HepG2 (cell line): Measurements from ENCODE around the gene GLYAT. TPM values are rescaled to one million over a fixed set of nuclear protein-coding genes. Genes with fewer than 3 reads are reported as not detected.

Experiments used
- ATAD3A ChIP-seq: sonication (generic); formaldehyde crosslinking; IDR thresholded peaks from 2 replicates; pipeline ENCODE4 v1.4.0; 2020; ENCODE audit warnings: missing genetic modification reagents
- ERF ChIP-seq: IDR thresholded peaks from 2 replicates; pipeline ENCODE4 v1.6.1; 2018; ENCODE audit warnings: missing biosample characterization, missing genetic modification reagents
- FOSL1 ChIP-seq: sonication (generic); formaldehyde crosslinking; IDR thresholded peaks from 2 replicates; pipeline ENCODE4 v1.9.0; 2021; ENCODE audit warnings: missing genetic modification reagents, borderline replicate concordance
- HDAC2 ChIP-seq: sonication (generic); formaldehyde crosslinking; IDR thresholded peaks from 2 replicates; pipeline ENCODE4 v1.4.0; 2020; ENCODE audit warnings: missing genetic modification reagents
- KMT2A ChIP-seq: sonication (generic); formaldehyde crosslinking; IDR thresholded peaks from 2 replicates; pipeline ENCODE4 v1.4.0; 2020; ENCODE audit warnings: missing genetic modification reagents
- NAIF1 ChIP-seq: sonication (generic); formaldehyde crosslinking; IDR thresholded peaks from 2 replicates; pipeline ENCODE4 v1.5.0; 2020; ENCODE audit warnings: mild to moderate bottlenecking, missing genetic modification reagents, borderline replicate concordance
- SOX13 ChIP-seq, 3 experiments: fragments of 450-650 bp in 1 of 3; sonication (generic) in 1 of 3; formaldehyde crosslinking in 1 of 3; IDR thresholded peaks in 2 of 3; conservative IDR thresholded peaks in 1 of 3; 2 replicates each; pipeline versions ENCODE4 v1.5.0 to v1.6.1; 2016 to 2020; ENCODE audit warnings: antibody characterized with exemption in 1 of 3, mild to moderate bottlenecking in 1 of 3, missing compliant biosample characterization in 1 of 3, missing genetic modification reagents in 1 of 3, moderate library complexity in 1 of 3
- ZNF446 ChIP-seq: sonication (generic); formaldehyde crosslinking; IDR thresholded peaks from 2 replicates; pipeline ENCODE4 v1.5.0; 2020; ENCODE audit warnings: mild to moderate bottlenecking, missing genetic modification reagents
- ZNF556 ChIP-seq: sonication (generic); formaldehyde crosslinking; IDR thresholded peaks from 2 replicates; pipeline ENCODE4 v1.4.0; 2020; ENCODE audit warnings: mild to moderate bottlenecking, missing genetic modification reagents, borderline replicate concordance
- ZNF720 ChIP-seq: sonication (generic); formaldehyde crosslinking; IDR thresholded peaks from 2 replicates; pipeline ENCODE4 v1.4.0; 2020; ENCODE audit warnings: missing genetic modification reagents
- ZNF775 ChIP-seq: sonication (generic); formaldehyde crosslinking; IDR thresholded peaks from 2 replicates; pipeline ENCODE4 v1.4.0; 2020; ENCODE audit warnings: missing genetic modification reagents, mild to moderate bottlenecking, moderate library complexity, borderline replicate concordance
- polyA plus RNA-seq, 8 experiments: library from polyadenylated mRNA; depleted of rRNA in 3 of 8; stranded (reverse) in 7 of 8; unstranded in 1 of 8; fragments of >200 nt; fragmentation: Illumina TruSeq in 4 of 8; extraction: Trizol in 4 of 8; gene quantifications; 2 replicates each; pipeline versions ENCODE4 v1.2.1 to v1.2.3, GENCODE V29; 2011 to 2016; ENCODE audit warnings: low read depth in 4 of 8, missing spikeins in 1 of 8, mixed read lengths in 1 of 8; ENCODE audit not compliant: insufficient read depth in 1 of 8
- total RNA-seq, 5 experiments: library from RNA; depleted of rRNA; stranded (reverse); fragments of >200 nt; fragmentation: Illumina TruSeq; extraction: Trizol; gene quantifications; 2 replicates each; pipeline ENCODE4 v1.2.3, GENCODE V29; 2016; ENCODE audit warnings: low read depth in 1 of 5
- TF ChIP-seq, protein P1 (sequence below): sonication (generic); formaldehyde crosslinking; IDR thresholded peaks from 2 replicates; pipeline ENCODE4 v1.8.1; 2023; ENCODE audit warnings: mild to moderate bottlenecking, missing genetic modification reagents
- TF ChIP-seq, protein P2 (sequence below), 2 experiments: fragments of 450-650 bp in 1 of 2; sonication (generic) in 1 of 2; formaldehyde crosslinking; IDR thresholded peaks; 2 replicates each; pipeline versions ENCODE4 v1.5.0 to v1.8.0; 2020 to 2022; ENCODE audit warnings: mild to moderate bottlenecking in 1 of 2, missing genetic modification reagents in 1 of 2
- TF ChIP-seq, protein P3 (sequence below), 2 experiments: sonication (generic) in 1 of 2; formaldehyde crosslinking in 1 of 2; IDR thresholded peaks; 2 replicates each; pipeline versions ENCODE4 v1.5.1 to v1.6.1; 2011 to 2020; ENCODE audit warnings: borderline replicate concordance in 1 of 2, low read depth in 1 of 2, low read length in 1 of 2, mild to moderate bottlenecking in 1 of 2, missing genetic modification reagents in 1 of 2, moderate library complexity in 1 of 2
- TF ChIP-seq, protein P4 (sequence below): sonication (generic); formaldehyde crosslinking; IDR thresholded peaks from 2 replicates; pipeline ENCODE4 v1.5.1; 2020; ENCODE audit warnings: missing genetic modification reagents, mild to moderate bottlenecking, borderline replicate concordance

The GLYAT gene
- total and polyA plus RNA-seq, 2 of the 13 experiments (the other 11 are each of a cell fraction or from before 2014, with no cell fraction given): not detected

DNA sequence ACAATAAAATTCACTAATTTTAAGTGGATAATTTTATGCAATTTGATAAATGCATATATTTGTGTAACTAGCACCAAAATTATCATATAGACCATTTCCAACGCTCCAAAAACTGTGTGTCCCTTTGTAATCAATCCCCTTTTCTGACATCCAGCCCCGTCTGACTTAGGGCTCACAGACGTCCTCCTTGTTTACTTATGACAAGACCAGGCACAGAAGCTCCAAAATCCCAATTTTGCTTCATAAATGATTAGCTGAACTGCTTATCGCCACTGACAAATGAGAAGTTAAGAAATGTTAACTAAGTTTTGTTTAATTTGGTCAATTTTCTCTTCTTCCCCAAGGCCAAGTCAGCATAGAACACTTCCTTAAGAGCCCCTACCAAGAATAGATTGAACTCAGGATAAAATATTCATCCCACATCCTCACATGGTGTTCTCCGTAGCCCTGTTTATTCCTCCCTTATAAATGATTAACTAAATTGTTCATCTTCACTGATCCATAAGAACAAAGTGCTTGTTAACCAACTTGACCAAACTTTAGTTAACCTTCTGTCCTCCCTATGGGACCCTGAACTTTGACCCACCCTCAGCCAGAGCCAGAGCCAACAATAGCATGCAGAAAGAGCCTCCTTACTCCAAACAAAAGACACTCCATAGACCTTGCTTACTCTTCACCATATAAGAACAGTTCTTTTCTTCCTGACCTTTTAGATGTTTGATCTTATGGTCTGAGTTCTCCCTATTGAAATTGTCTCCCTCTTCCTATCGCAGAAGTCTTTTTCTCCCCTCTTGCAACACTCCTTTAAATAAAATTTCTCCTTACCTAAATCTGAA is 30.8 kb upstream of the GLYAT start (continued):
- TF ChIP-seq ERF (CRISPR knock-in tag) (peak; percentile 55; the same call in 1 of the 2 replicates), ZNF775 (0 out of 2 replicates have a peak, but pooled peaks have one; percentile 91), NAIF1 (no peak), SOX13 (IDR thresholded peaks at IDR 0.05) (peak; percentile 93), SOX13 (CRISPR knock-in tag; conservative IDR thresholded peaks at IDR 0.05 in 1 of 2, IDR thresholded peaks at IDR 0.05 in 1 of 2) (peak in 1 of 2 experiments; percentile 99; a peak in 2 of 4 replicates), ATAD3A (CRISPR knock-in tag) (no peak), HDAC2 (CRISPR knock-in tag) (peak; percentile 89), ZNF556 (CRISPR knock-in tag) (peak; percentile 37; the same call in 1 of the 2 replicates), ZNF720 (CRISPR knock-in tag) (no peak), KMT2A (CRISPR knock-in tag) (no peak), ZNF446 (no peak), FOSL1 (CRISPR knock-in tag) (no peak)
- TF ChIP-seq, protein P1, sequence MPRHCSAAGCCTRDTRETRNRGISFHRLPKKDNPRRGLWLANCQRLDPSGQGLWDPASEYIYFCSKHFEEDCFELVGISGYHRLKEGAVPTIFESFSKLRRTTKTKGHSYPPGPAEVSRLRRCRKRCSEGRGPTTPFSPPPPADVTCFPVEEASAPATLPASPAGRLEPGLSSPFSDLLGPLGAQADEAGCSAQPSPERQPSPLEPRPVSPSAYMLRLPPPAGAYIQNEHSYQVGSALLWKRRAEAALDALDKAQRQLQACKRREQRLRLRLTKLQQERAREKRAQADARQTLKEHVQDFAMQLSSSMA (CRISPR knock-in tag): no peak
- TF ChIP-seq, protein P2, sequence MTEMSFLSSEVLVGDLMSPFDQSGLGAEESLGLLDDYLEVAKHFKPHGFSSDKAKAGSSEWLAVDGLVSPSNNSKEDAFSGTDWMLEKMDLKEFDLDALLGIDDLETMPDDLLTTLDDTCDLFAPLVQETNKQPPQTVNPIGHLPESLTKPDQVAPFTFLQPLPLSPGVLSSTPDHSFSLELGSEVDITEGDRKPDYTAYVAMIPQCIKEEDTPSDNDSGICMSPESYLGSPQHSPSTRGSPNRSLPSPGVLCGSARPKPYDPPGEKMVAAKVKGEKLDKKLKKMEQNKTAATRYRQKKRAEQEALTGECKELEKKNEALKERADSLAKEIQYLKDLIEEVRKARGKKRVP (CRISPR knock-in tag; IDR thresholded peaks at IDR 0.05): 0 out of 4 replicates have a peak, but pooled peaks of 1 of the 2 experiments have one; percentile 21
- TF ChIP-seq, protein P3, sequence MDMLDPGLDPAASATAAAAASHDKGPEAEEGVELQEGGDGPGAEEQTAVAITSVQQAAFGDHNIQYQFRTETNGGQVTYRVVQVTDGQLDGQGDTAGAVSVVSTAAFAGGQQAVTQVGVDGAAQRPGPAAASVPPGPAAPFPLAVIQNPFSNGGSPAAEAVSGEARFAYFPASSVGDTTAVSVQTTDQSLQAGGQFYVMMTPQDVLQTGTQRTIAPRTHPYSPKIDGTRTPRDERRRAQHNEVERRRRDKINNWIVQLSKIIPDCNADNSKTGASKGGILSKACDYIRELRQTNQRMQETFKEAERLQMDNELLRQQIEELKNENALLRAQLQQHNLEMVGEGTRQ (IDR thresholded peaks at IDR 0.05; ENCODE audit: low read depth, low read length): no peak
- TF ChIP-seq, protein P3 (CRISPR knock-in tag; IDR thresholded peaks at IDR 0.05; ENCODE audit: borderline replicate concordance): no peak
- TF ChIP-seq, protein P4, sequence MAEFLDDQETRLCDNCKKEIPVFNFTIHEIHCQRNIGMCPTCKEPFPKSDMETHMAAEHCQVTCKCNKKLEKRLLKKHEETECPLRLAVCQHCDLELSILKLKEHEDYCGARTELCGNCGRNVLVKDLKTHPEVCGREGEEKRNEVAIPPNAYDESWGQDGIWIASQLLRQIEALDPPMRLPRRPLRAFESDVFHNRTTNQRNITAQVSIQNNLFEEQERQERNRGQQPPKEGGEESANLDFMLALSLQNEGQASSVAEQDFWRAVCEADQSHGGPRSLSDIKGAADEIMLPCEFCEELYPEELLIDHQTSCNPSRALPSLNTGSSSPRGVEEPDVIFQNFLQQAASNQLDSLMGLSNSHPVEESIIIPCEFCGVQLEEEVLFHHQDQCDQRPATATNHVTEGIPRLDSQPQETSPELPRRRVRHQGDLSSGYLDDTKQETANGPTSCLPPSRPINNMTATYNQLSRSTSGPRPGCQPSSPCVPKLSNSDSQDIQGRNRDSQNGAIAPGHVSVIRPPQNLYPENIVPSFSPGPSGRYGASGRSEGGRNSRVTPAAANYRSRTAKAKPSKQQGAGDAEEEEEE: no peak
